GM06990 (cell line): ENCODE results near the gene HOXA2.

Experiments
- DNase-seq: peaks from one replicate; pipeline ENCODE4 v3.0.0-alpha.2; 2011; ENCODE audit not compliant: insufficient read length; ENCODE audit errors: extremely low read depth
- H3K27me3 ChIP-seq: replicated peaks from 2 replicates; pipeline ENCODE4 v1.6.0; 2011; ENCODE audit warnings: low read length; ENCODE audit not compliant: control insufficient read depth, insufficient read depth
- H3K36me3 ChIP-seq: 2 replicates; pipeline ENCODE4 v1.5.1; 2011; ENCODE audit warnings: low read length; ENCODE audit not compliant: control insufficient read depth, insufficient read depth
- H3K4me3 ChIP-seq: replicated peaks from 2 replicates; pipeline ENCODE4 v1.5.1; 2011; ENCODE audit warnings: low read depth, mild to moderate bottlenecking, control low read depth, low read length
- CTCF ChIP-seq: IDR thresholded peaks from 2 replicates; pipeline ENCODE4 v1.5.1; 2011; ENCODE audit warnings: low read length, control low read depth, mild to moderate bottlenecking, inconsistent platforms; ENCODE audit not compliant: insufficient read depth, poor library complexity, severe bottlenecking

The HOXA2 gene

GRCh38 chr7:27124096-27124901, 21.8 kb upstream of the HOXA2 start:
- H3K27me3 ChIP-seq, result no peaks in the 10 kb centered on the region
- no peaks in the 10 kb centered on the region for H3K36me3 ChIP-seq
- no peak for TF ChIP-seq CTCF
- H3K4me3 ChIP-seq, result no peak overlapping the region
- DNase-seq, result no peak

GRCh38 chr7:27123477-27124053, 21.1 kb upstream of the HOXA2 start:
- no peak overlapping the region for H3K4me3 ChIP-seq
- no peaks in the 10 kb centered on the region for H3K27me3 ChIP-seq
- DNase-seq, result no peak
- no peak for TF ChIP-seq CTCF
- no peaks in the 10 kb centered on the region for H3K36me3 ChIP-seq

- no peaks in the 10 kb centered on the region for H3K27me3 ChIP-seq
- no peaks in the 10 kb centered on the region for H3K36me3 ChIP-seq
- no peak overlapping the region for H3K4me3 ChIP-seq
- DNase-seq, result no peak
- no peak for TF ChIP-seq CTCF
Measured at GRCh38 chr7:27123007-27123476, 20.6 kb upstream of the HOXA2 start.

DNA sequence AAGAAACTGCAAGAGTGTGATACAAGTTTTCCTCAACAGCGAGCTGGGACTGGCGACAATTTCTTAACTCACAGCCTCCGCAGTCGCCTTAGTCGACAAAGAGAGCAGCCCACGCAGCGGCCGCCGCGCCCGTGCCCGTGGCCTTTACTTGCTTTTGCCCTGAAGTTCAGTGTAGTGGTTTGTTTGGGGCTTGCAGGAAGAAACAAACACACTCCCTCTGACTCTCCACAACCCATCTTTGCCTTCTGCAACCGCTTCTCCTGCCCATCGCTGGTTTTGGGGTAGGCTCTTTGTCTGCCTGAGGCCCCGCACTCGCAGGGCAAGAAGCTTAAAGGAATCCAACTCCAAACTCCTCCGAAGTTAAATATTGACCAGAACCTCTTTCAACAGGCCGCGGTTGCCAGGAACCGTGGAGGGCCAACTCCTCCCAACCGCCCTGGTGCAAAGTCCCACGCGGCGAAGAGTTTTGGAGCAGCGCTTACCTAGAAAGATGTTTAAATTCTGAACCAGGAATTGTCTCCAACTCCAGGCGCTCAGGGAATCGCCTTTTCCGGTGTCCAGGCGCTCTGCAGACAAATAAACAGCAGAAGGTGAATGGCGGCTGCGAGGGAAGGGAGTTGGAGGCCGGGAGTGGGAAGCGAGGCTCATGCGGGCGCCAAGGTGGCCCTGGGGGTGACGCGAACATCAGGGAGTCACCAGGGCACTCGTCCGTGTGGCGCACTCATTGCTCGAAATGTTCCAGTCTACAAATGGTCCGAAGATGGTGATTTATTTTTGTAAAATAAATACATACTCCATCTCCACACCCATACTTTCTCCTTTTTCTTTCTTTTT, 19.8 kb upstream of the HOXA2 start:
- DNase-seq, result no peak
- Histone ChIP-seq H3K4me3 (no peak overlapping the region), H3K27me3 (no peaks in the 10 kb centered on the region), H3K36me3 (no peaks in the 10 kb centered on the region)
- no peak for TF ChIP-seq CTCF

DNA sequence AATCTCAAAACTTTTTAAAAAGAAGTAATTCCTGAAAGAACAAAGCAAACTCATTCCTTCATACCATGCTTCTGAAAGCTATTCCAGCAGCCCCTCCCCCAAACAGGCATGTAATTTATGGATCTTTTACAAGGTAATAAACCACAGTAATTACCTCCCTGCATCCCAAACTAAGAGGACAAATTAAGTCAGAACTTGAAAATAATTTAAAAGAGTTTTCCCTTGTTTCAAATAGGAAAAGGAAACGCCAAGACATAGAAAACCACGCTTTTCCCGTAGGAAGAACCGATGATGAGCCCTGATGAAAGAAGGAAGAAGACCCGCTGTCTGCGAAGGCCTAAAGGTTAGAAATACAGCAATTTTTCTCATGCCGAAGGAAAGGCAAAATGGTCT, 19.2 kb upstream of the HOXA2 start:
- DNase-seq, result no peak
- no peaks in the 10 kb centered on the region for H3K27me3 ChIP-seq
- no peaks in the 10 kb centered on the region for H3K36me3 ChIP-seq
- H3K4me3 ChIP-seq, result no peak overlapping the region
- TF ChIP-seq CTCF, result no peak
